Anterior cingulate cortex (tissue), 58 donors: ENCODE data around the gene UBE2D3.
"Not testable (repeated sequence)": the region's sequence is repeated elsewhere in the genome, so short reads cannot be mapped to it uniquely, and the experiment has no call there.

ENCODE experiments used
- DNase-seq, 58 donors: peaks; one replicate each; lab custom pipeline; 2025; lab: John Stamatoyannopoulos, UW

UBE2D3 gene

GRCh38 chr4:102832667-102833066, 5.3 kb upstream of the UBE2D3 start:
- no peak for DNase-seq

- no peak for DNase-seq
Measured at GRCh38 chr4:102832105-102832504, 4.8 kb upstream of the UBE2D3 start.

DNA sequence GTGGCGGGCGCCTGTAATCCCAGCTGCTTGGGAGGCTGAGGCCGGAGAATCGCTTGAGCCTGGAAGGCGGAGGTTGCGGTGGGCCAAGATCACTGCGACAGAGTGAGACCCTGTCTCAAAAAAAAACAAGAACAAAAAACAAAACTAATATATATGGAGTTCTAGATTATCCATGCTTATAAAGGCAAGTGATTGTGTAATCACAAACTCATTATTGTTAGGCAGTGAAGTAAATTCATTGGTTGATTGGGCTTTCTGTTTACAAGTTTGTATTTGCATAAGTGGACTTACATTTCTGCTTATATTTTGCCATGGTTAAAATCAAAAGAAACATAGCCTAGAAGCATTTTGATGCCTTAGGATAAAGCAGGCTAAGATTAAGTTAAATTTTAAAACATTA, 2.5 kb upstream of the UBE2D3 start:
- no peak for DNase-seq

DNA sequence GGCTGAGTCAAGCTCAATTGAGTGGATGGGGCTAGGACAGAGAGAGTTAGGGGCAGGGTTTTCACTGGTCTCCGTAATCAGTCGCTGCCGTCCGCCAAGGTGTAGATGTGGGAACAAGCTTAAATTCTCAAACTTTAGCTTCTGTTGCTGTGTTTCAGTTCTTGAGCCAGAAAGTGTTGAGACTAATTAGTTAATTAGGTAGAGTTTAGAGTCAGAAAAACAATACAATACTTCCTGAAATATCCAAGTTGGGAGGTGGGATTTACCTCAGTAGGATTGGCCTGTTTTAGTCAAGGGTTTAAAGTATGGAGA, 1.1 kb upstream of the UBE2D3 start:
- DNase-seq = no peak

- peak; percentile 73 to 99 (median 97) for DNase-seq
Measured at GRCh38 chr4:102827674-102828496, 534 bp upstream of the UBE2D3 start.

DNA sequence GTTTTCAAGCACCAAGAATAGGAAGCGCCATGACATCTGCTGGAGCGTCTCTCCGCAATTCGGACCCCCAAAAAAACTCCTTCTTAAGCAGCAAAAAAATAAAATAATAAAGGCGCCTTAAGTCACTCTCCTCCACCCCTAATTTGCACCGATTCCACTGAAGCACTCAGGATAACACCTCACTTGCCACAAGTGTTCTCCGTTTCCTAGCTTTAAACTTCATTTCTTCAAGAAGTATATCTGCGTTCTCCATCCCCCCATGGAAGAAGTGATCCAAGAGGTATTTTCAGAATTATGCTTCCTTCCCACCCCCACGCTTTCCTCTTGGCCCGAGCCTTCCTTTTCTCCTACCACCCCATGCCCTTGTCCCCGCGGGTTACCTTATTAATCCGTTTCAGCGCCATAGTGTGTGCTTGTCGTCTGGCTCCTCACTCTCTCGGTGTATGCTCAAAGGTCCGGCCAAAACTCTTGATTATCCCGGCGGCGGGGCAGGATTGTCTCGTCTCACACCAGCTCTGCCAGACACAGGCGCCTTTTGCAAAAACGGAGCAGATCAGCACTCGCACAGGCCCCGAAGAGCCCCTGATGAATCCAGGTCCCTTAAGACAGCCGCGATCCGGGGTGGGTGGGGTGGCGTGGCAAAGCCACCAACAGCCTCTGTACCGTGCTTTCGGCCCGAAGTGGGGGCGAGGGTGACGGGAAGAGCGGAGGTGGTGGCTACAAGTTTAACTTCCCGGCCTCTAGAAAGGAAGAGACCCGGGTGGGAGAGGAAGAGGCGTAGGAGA, 1.1 kb downstream of the UBE2D3 start:
- peak in 3 of 58 donors; percentile 36 to 64 (median 57) for DNase-seq

GRCh38 chr4:102825261-102826091, 1.9 kb downstream of the UBE2D3 start:
- peak in 44 of 58 donors; percentile 1 to 61 (median 19) for DNase-seq

DNA sequence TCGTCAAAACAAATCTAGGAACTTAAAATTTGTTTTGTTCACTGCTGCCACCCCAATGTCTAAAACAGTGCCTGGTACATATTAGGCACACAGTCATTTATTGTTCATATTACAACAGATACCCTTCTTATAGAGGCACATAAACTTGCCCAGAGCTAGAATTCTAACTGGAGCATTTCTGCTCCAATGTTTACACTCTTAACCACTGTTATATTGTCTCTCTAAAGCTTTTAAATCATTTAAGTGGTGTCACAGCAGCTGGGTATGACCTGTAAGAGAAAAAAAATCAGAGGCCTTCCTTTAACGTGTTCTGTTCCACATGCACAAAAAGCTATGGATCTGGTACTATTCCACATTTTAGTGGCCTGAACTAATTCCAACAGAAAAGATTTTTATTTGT, 3.0 kb downstream of the UBE2D3 start:
- no peak for DNase-seq

GRCh38 chr4:102823897-102824296, 3.5 kb downstream of the UBE2D3 start:
- DNase-seq = no peak

DNA sequence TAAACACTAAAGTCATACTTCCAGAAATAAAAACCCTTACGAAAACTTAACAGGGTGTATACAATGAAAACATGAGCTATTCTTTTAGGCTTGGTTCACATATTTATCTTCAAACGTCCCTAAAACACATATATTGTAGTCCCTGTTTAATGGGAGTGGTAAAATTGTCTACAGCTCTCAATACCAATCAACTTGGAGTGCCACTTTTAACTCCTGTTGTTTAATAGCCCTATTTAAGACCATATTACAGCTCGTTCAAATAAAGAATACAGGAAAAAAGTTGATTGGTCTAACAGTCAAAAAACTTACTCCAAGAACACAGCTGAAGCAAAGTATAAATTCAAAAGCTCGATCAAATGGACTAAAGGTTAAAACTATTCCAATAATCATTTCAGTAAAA, 3.9 kb downstream of the UBE2D3 start:
- no peak for DNase-seq

DNA sequence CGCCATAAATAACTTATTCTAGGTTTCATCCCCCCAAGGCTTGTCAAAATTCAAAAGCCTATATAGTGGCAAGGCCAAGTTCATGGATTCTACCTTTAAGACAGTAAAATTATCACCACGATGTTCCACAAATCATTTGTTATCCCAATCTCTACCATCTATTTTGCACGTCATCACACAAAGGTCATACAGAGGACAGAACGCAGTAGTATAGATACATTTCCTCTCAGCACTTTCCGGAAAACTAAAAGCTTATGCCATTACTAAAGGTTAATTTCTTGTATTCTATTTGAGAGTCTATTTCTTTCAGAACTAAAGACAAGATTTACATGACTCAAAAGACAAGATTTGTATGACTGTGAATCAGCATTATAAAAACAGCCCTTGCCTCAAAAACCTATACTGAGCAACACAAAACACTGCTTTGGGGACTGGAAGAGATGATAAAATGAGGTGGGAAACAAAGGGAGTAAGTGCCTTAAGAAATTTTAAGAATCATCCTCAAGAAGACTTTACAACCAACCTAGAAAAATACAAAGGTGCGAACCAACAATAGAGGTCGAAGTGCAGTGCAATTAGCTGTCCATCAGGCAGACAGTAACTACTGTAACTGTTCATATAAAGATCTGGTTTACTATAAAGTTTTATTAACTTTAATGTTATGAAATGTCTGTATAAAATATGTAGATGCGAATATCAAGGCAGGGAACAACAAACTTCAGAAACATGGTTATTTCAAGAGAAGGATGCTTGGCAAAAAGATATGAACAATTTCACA, 7.6 kb downstream of the UBE2D3 start:
- no peak for DNase-seq

GRCh38 chr4:102819100-102819499, 8.3 kb downstream of the UBE2D3 start:
- DNase-seq = not testable (repeated sequence)

DNA sequence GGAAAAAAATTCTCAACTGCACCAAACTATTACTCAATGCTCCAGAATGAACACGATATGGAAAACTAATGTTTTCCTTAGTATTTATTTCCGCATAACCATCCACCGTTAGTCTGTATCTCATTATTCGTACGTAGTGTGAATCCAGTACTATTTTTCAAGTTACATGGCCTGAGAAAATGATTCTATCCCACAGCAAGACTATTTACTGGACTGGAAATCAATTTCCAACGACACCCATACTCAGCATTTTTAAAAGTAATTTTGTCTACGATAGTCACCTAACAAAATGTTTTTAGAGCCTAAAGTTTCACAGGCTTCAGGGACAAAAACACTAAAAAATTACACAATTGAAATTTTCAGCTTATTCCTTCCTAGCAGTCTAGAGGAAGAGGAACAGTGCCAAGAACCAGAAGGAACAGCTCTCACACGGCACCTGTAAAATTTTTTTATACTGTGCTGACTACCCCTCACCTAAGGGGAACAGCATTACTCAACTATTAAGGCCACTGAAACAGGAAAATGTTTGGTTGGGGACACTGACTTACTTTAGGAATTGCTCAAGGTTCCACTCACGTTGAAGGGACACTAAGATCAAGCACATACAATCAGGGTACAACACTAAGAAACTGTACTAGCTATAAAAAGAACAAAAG, 9.6 kb downstream of the UBE2D3 start:
- no peak for DNase-seq

GRCh38 chr4:102817021-102817605, 10.2 kb downstream of the UBE2D3 start:
- no peak for DNase-seq

DNA sequence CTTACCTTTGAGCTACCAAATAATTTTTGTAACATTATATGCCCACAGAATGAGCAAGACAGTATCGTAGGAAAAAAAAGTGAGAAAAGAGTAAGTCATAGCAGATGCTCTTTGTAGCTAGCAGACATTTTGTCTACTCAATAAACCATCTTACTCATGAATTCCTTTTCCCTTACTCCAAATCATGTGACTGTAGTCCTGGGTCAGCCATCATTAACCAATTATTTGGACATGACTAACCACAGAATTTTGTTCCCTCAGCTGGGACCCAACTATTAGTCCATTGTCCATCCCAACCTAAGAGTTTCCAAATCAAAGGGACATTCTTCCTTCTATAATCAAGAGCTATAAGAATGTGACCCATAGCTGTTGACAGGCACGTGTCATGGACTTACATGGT, 11.4 kb downstream of the UBE2D3 start:
- no peak for DNase-seq

GRCh38 chr4:102809691-102810090, 17.7 kb downstream of the UBE2D3 start:
- DNase-seq = no peak

DNA sequence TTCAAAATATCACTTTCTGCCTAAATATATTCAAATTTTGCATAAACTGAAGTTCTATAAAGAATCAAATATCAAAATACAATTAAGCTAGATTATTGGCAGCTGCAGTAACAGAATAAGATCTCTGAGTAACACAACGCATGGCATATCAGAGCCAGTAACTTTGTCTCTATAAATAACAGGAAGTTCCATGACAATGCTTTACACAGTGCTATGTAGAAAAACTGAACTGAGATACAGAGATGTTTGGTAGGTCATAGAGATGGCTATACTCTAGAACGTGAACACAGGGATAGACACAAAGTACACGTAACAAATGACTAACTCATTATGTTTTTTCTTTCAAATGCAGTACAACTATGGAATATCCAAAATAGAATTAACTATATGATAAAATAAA, 18.2 kb downstream of the UBE2D3 start:
- DNase-seq = no peak

DNA sequence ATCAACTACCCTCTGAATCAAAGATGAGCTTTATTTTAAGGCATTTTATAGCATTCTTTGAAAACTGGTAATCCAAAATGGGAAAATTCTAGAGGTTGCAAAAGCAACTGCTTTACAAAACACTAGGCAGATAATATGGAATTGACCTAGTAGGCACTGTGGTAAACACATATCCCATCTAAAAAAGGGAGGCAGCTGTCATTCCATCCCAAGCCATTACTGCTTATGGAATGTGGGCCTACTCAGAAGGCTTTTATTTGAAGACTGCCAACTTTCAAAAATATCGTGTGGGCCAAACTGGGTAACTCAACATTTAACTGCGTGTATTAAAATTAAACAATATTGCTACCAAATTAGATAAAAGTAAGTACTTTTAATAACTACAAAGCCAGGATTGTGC, 19.3 kb downstream of the UBE2D3 start:
- no peak for DNase-seq

- DNase-seq = no peak
Measured at GRCh38 chr4:102807345-102807744, 20.0 kb downstream of the UBE2D3 start.
